ENCODE data around the gene TDRD1.

- TF ChIP-seq CTCF (conservative IDR thresholded peaks at IDR 0.05 in 1 of 2, IDR thresholded peaks at IDR 0.05 in 1 of 2; ENCODE audit: extremely low read depth in 1 of 2, insufficient read depth in 1 of 2, low read depth in 1 of 2, low read length in 2 of 2) = no peak
- no peak for TF ChIP-seq EZH2 (IDR thresholded peaks at IDR 0.05; ENCODE audit: borderline replicate concordance, low read length)
Measured at GRCh38 chr10:114168450-114169009, 10.6 kb upstream of the TDRD1 start.
